Peyer's patch (tissue), 4 donors: Measurements from ENCODE around the gene IFNG-AS1.

Experiments used
- CTCF ChIP-seq, 6 experiments: fragments of 450-650 bp in 4 of 6; fragments of 200-600 bp in 2 of 6; sonication (generic) in 1 of 6; IDR thresholded peaks; one replicate each; pipeline ENCODE4 v1.5.1; 2017 to 2019; ENCODE audit warnings: antibody characterized with exemption in 6 of 6, mild to moderate bottlenecking in 3 of 6, moderate library complexity in 1 of 6
- POLR2A ChIP-seq, 2 donors: fragments of 450-650 bp; IDR thresholded peaks; one replicate each; pipeline ENCODE4 v1.5.1; 2017; ENCODE audit warnings: antibody characterized with exemption in 2 of 2, mild to moderate bottlenecking in 2 of 2, moderate library complexity in 2 of 2

- no peak for TF ChIP-seq CTCF (IDR thresholded peaks at IDR 0.05)
- TF ChIP-seq POLR2A (IDR thresholded peaks at IDR 0.05), result no peak
These were observed 10.0 kb downstream of the IFNG-AS1 start for GRCh38 chr12:67999244-67999643.
